Endothelial cell of umbilical vein (primary cell): ENCODE measurements around the gene DENND2A.

ENCODE experiments used
- POLR2A ChIP-seq: IDR thresholded peaks from 2 replicates; pipeline ENCODE4 v1.6.1; 2012; ENCODE audit warnings: low read depth, mild to moderate bottlenecking, control low read depth, low read length
- TF ChIP-seq, protein P1 (sequence below), 2 donors: IDR thresholded peaks; 1 replicate in 1 of 2; 2 replicates in 1 of 2; pipeline ENCODE4 v1.5.1; 2011; ENCODE audit warnings: low read length in 2 of 2, mild to moderate bottlenecking in 2 of 2, moderate library complexity in 2 of 2, control low read depth in 1 of 2, inconsistent platforms in 1 of 2, low read depth in 1 of 2; ENCODE audit not compliant: insufficient read depth in 1 of 2; ENCODE audit errors: extremely low read depth in 1 of 2

DNA sequence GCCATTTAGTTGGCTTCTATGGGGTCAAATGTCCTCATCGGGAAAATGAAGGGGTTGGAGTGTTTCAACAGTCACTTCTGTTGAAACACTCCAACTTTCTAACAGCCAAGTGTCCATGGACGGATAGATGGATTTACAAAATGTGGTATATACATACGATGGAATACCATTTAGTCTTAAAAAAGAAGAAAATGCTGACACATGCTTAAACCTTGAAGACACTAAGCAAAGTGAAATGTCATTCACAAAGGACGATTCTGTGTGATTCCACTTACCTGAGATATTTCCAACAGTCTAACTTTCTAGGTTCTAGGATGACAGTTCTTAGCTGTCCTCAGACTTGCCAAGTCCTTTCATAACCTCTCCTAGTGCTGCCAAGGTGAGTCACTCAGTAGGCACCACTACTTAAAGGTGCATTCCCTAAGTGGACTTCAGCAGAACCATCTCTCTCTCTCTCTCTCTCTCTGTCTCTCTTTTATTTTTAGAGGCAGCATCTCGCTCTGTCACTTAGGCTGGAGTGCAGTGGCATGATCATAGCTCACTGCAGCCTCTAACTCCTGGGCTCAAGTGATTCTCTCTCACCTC is 69.0 kb downstream of the DENND2A start:
- TF ChIP-seq, protein P1, sequence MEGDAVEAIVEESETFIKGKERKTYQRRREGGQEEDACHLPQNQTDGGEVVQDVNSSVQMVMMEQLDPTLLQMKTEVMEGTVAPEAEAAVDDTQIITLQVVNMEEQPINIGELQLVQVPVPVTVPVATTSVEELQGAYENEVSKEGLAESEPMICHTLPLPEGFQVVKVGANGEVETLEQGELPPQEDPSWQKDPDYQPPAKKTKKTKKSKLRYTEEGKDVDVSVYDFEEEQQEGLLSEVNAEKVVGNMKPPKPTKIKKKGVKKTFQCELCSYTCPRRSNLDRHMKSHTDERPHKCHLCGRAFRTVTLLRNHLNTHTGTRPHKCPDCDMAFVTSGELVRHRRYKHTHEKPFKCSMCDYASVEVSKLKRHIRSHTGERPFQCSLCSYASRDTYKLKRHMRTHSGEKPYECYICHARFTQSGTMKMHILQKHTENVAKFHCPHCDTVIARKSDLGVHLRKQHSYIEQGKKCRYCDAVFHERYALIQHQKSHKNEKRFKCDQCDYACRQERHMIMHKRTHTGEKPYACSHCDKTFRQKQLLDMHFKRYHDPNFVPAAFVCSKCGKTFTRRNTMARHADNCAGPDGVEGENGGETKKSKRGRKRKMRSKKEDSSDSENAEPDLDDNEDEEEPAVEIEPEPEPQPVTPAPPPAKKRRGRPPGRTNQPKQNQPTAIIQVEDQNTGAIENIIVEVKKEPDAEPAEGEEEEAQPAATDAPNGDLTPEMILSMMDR (IDR thresholded peaks at IDR 0.05; ENCODE audit: extremely low read depth in 1 of 2, insufficient read depth in 1 of 2, low read depth in 1 of 2, low read length in 2 of 2) = no peak
- TF ChIP-seq POLR2A = no peak
